Astrocyte (in vitro differentiated cells and primary cell): Measurements from ENCODE around the gene TMPRSS6. TPM values are rescaled to one million over a fixed set of nuclear protein-coding genes. Genes with fewer than 3 reads are reported as not detected.

ENCODE experiments used
- DNase-seq: peaks from one replicate; pipeline ENCODE4 v3.0.0-alpha.2; 2010; ENCODE audit warnings: low read depth
- FAIRE-seq: peaks from 2 replicates; lab custom pipeline; 2011; peaks lifted over from hg19 to GRCh38; lab: Jason Lieb, UNC
- H2AFZ ChIP-seq: 2 replicates; pipeline ENCODE4 v1.6.0; 2012; ENCODE audit warnings: low read depth, low read length, inconsistent platforms
- H3K27ac ChIP-seq: 2 replicates; pipeline ENCODE4 v1.5.1; 2011; ENCODE audit warnings: low read depth, low read length, inconsistent platforms
- H3K27me3 ChIP-seq: 2 replicates; pipeline ENCODE4 v1.6.0; 2011; ENCODE audit warnings: low read length, inconsistent platforms; ENCODE audit not compliant: insufficient read depth
- H3K36me3 ChIP-seq: 2 replicates; pipeline ENCODE4 v1.5.1; 2011; ENCODE audit warnings: low read length, inconsistent platforms; ENCODE audit not compliant: insufficient read depth
- H3K4me1 ChIP-seq: 2 replicates; pipeline ENCODE4 v1.5.1; 2011; ENCODE audit warnings: low read length, inconsistent platforms; ENCODE audit not compliant: insufficient read depth
- H3K4me2 ChIP-seq: 2 replicates; pipeline ENCODE4 v1.6.0; 2012; ENCODE audit warnings: low read length, inconsistent platforms
- H3K4me3 ChIP-seq: 2 replicates; pipeline ENCODE4 v1.5.1; 2011; ENCODE audit warnings: low read depth, mild to moderate bottlenecking, low read length, inconsistent platforms; ENCODE audit not compliant: insufficient read depth
- H3K79me2 ChIP-seq: 2 replicates; pipeline ENCODE4 v1.6.0; 2012; ENCODE audit warnings: mild to moderate bottlenecking, low read length, inconsistent platforms; ENCODE audit not compliant: insufficient read depth
- H3K9ac ChIP-seq: 2 replicates; pipeline ENCODE4 v1.6.0; 2012; ENCODE audit warnings: mild to moderate bottlenecking, low read length, inconsistent platforms
- H3K9me3 ChIP-seq: 2 replicates; pipeline ENCODE4 v1.5.1; 2012; ENCODE audit warnings: low read depth, mild to moderate bottlenecking, low read length, inconsistent platforms; ENCODE audit not compliant: insufficient read depth
- H4K20me1 ChIP-seq: 2 replicates; pipeline ENCODE4 v1.6.0; 2012; ENCODE audit warnings: low read length, inconsistent platforms; ENCODE audit not compliant: insufficient read depth
- H3K27ac Mint-ChIP-seq: one replicate; pipeline ENCODE4 v1.8.0; 2021; ENCODE audit warnings: mild to moderate bottlenecking, mixed read lengths; ENCODE audit not compliant: unreplicated experiment
- H3K27me3 Mint-ChIP-seq: one replicate; pipeline ENCODE4 v1.8.0; 2021; ENCODE audit warnings: low read depth, mixed read lengths; ENCODE audit not compliant: unreplicated experiment
- H3K36me3 Mint-ChIP-seq: one replicate; pipeline ENCODE4 v1.8.0; 2021; ENCODE audit warnings: low read depth, mixed read lengths; ENCODE audit not compliant: unreplicated experiment
- H3K4me1 Mint-ChIP-seq: one replicate; pipeline ENCODE4 v1.8.0; 2021; ENCODE audit warnings: low read depth, mixed read lengths; ENCODE audit not compliant: unreplicated experiment
- H3K4me3 Mint-ChIP-seq: one replicate; pipeline ENCODE4 v1.8.0; 2021; ENCODE audit warnings: mild to moderate bottlenecking, moderate library complexity, mixed read lengths; ENCODE audit not compliant: unreplicated experiment
- H3K9me3 Mint-ChIP-seq: one replicate; pipeline ENCODE4 v1.8.0; 2021; ENCODE audit warnings: mild to moderate bottlenecking, mixed read lengths; ENCODE audit not compliant: unreplicated experiment
- CTCF ChIP-seq: IDR thresholded peaks from 2 replicates; pipeline ENCODE4 v1.5.1; 2011; ENCODE audit warnings: low read depth, mild to moderate bottlenecking, inconsistent platforms, low read length, moderate library complexity; ENCODE audit not compliant: insufficient read depth
- EZH2 ChIP-seq: IDR thresholded peaks from 2 replicates; pipeline ENCODE4 v1.6.1; 2012; ENCODE audit warnings: mild to moderate bottlenecking, low read length, inconsistent platforms; ENCODE audit not compliant: insufficient read depth
- total RNA-seq: library from RNA; stranded (reverse); gene quantifications from 2 replicates; pipeline ENCODE4 v1.2.1, GENCODE V29; 2021

TMPRSS6 gene
- total RNA-seq, 1 donor from 2014 or later = not detected

- Mint-ChIP-seq H3K4me3 (no peak overlapping the region), H3K36me3 (no peaks in the 10 kb centered on the region), H3K27me3 (peaks cover 28% of the 10 kb centered on the region), H3K4me1 (peaks cover 4% of the 10 kb centered on the region), H3K9me3 (no peaks in the 10 kb centered on the region), H3K27ac (no peak overlapping the region)
- H4K20me1 ChIP-seq = no peaks in the 10 kb centered on the region
- H3K9ac ChIP-seq = no peak overlapping the region
- FAIRE-seq (no peak), DNase-seq (no peak)
- peaks cover 6% of the 10 kb centered on the region for H3K27me3 ChIP-seq
- no peaks in the 10 kb centered on the region for H3K36me3 ChIP-seq
- H3K4me2 ChIP-seq = no peak overlapping the region
- no peak overlapping the region for H3K27ac ChIP-seq
- H3K4me3 ChIP-seq = no peak overlapping the region
- H2AFZ ChIP-seq = no peak overlapping the region
- no peaks in the 10 kb centered on the region for H3K9me3 ChIP-seq
- TF ChIP-seq EZH2 (no peak), CTCF (no peak)
- peaks cover 3% of the 10 kb centered on the region for H3K4me1 ChIP-seq
- no peaks in the 10 kb centered on the region for H3K79me2 ChIP-seq
These were observed 38.6 kb upstream of the TMPRSS6 start for GRCh38 chr22:37148031-37148651.

- no peak for FAIRE-seq
- Mint-ChIP-seq H3K4me1 (peaks cover 4% of the 10 kb centered on the region), H3K27me3 (peaks cover 33% of the 10 kb centered on the region), H3K9me3 (no peaks in the 10 kb centered on the region), H3K27ac (no peak overlapping the region), H3K4me3 (no peak overlapping the region), H3K36me3 (no peaks in the 10 kb centered on the region)
- Histone ChIP-seq H3K27ac (no peak overlapping the region), H2AFZ (no peak overlapping the region), H3K36me3 (no peaks in the 10 kb centered on the region), H3K27me3 (peaks cover 5% of the 10 kb centered on the region), H4K20me1 (no peaks in the 10 kb centered on the region), H3K79me2 (no peaks in the 10 kb centered on the region), H3K4me3 (no peak overlapping the region), H3K4me1 (peaks cover 3% of the 10 kb centered on the region), H3K9me3 (no peaks in the 10 kb centered on the region), H3K9ac (no peak overlapping the region), H3K4me2 (no peak overlapping the region)
- DNase-seq = no peak
- TF ChIP-seq CTCF = no peak
- no peak for TF ChIP-seq EZH2
These were observed 37.9 kb upstream of the TMPRSS6 start for GRCh38 chr22:37147186-37147990.
